B cell (primary cell): ENCODE measurements around the gene STK38L. TPM values are rescaled to one million over a fixed set of nuclear protein-coding genes. Genes with fewer than 3 reads are reported as not detected.

ENCODE experiments used
- ATAC-seq: fragments of 200-7000 bp; cut with Tn5 transposase; one replicate; pipeline ENCODE4 v1.10.0; 2021; ENCODE audit warnings: low read depth, mild to moderate bottlenecking, moderate number of reproducible peaks, moderate library complexity
- CTCF ChIA-PET: fragments of 350-600 bp; sonication (Branson Sonifier 250); formaldehyde crosslinking; loops from one replicate; lab custom pipeline; 2021; ENCODE audit warnings: antibody characterized with exemption, inconsistent platforms; lab: Charles Lee
- POLR2A ChIA-PET: fragments of 350-600 bp; sonication (Branson Sonifier 250); formaldehyde crosslinking; loops from one replicate; lab custom pipeline; 2021; ENCODE audit warnings: antibody characterized with exemption; lab: Charles Lee
- DNase-seq: peaks from one replicate; pipeline ENCODE4 v3.0.0; 2013
- H2AFZ ChIP-seq: 2 replicates; pipeline ENCODE4 v1.6.1; 2012; ENCODE audit warnings: mild to moderate bottlenecking, low read depth, low read length; ENCODE audit not compliant: insufficient read depth, poor library complexity, severe bottlenecking
- H3K27ac ChIP-seq, 2 donors: 1 replicate in 1 of 2; 2 replicates in 1 of 2; pipeline ENCODE4 v1.5.1; 2012 to 2013; ENCODE audit warnings: low read length in 2 of 2, mild to moderate bottlenecking in 2 of 2, moderate library complexity in 1 of 2
- H3K27me3 ChIP-seq, 4 experiments: fragments of 200-600 bp in 1 of 4; sonication (generic) in 1 of 4; replicated peaks in 1 of 4; 1 replicate in 2 of 4; 2 replicates in 2 of 4; pipeline versions ENCODE4 v1.6.1 to v1.7.0; 2013 to 2016; ENCODE audit warnings: low read length in 3 of 4, mild to moderate bottlenecking in 2 of 4, mixed read lengths in 1 of 4, moderate library complexity in 1 of 4; ENCODE audit not compliant: insufficient read depth in 4 of 4, control insufficient read depth in 3 of 4; ENCODE audit errors: control extremely low read depth in 1 of 4
- H3K36me3 ChIP-seq, 2 experiments: replicated peaks in 1 of 2; 1 replicate in 1 of 2; 2 replicates in 1 of 2; pipeline versions ENCODE4 v1.6.1 to v1.7.1; 2013; ENCODE audit warnings: low read length in 1 of 2; ENCODE audit not compliant: insufficient read depth in 2 of 2, control insufficient read depth in 1 of 2; ENCODE audit errors: control extremely low read depth in 1 of 2, extremely low read depth in 1 of 2
- H3K4me1 ChIP-seq, 2 donors: fragments of 200-600 bp in 1 of 2; sonication (generic) in 1 of 2; 1 replicate in 1 of 2; 2 replicates in 1 of 2; pipeline versions ENCODE4 v1.5.1 to v1.6.1; 2013 to 2017; ENCODE audit warnings: low read length in 2 of 2; ENCODE audit not compliant: control insufficient read depth in 2 of 2, insufficient read depth in 2 of 2
- H3K4me2 ChIP-seq: replicated peaks from 2 replicates; pipeline ENCODE3; 2012; ENCODE audit warnings: mild to moderate bottlenecking, low read depth, low read length; ENCODE audit not compliant: poor library complexity, severe bottlenecking
- H3K4me3 ChIP-seq, 5 experiments: fragments of 200-600 bp in 1 of 5; sonication (generic) in 1 of 5; 1 replicate in 3 of 5; 2 replicates in 2 of 5; pipeline versions ENCODE4 v1.5.1 to v1.7.0; 2011 to 2016; ENCODE audit warnings: low read length in 4 of 5, mild to moderate bottlenecking in 4 of 5, low read depth in 2 of 5, control low read depth in 1 of 5, moderate library complexity in 1 of 5; ENCODE audit not compliant: insufficient read depth in 1 of 5; ENCODE audit errors: control extremely low read depth in 1 of 5, extremely low read depth in 1 of 5
- H3K79me2 ChIP-seq: fragments of 200-600 bp; sonication (generic); one replicate; pipeline ENCODE4 v1.6.0; 2016; ENCODE audit warnings: low read length; ENCODE audit not compliant: control insufficient read depth, insufficient read depth
- H3K9ac ChIP-seq: fragments of 200-600 bp; sonication (generic); 2 replicates; pipeline ENCODE4 v1.6.1; 2017; ENCODE audit warnings: mild to moderate bottlenecking, low read length, moderate library complexity
- H3K9me3 ChIP-seq, 3 donors: one replicate each; pipeline versions ENCODE4 v1.6.1 to v1.7.1; 2013; ENCODE audit warnings: low read length in 2 of 3; ENCODE audit not compliant: control insufficient read depth in 2 of 3, insufficient read depth in 1 of 3; ENCODE audit errors: control extremely low read depth in 1 of 3
- H4K20me1 ChIP-seq: 2 replicates; pipeline ENCODE4 v1.6.0; 2012; ENCODE audit warnings: mild to moderate bottlenecking, low read length; ENCODE audit not compliant: insufficient read depth, control insufficient read depth, poor library complexity, severe bottlenecking
- H3K27ac Mint-ChIP-seq: one replicate; pipeline ENCODE4 v1.8.0; 2021; ENCODE audit warnings: mixed read lengths
- H3K27me3 Mint-ChIP-seq: one replicate; pipeline ENCODE4 v1.8.0; 2021; ENCODE audit warnings: mixed read lengths
- H3K4me1 Mint-ChIP-seq: one replicate; pipeline ENCODE4 v1.8.0; 2021; ENCODE audit warnings: mixed read lengths
- H3K4me3 Mint-ChIP-seq: one replicate; pipeline ENCODE4 v1.8.0; 2021; ENCODE audit warnings: mixed read lengths
- H3K9me3 Mint-ChIP-seq: one replicate; pipeline ENCODE4 v1.8.0; 2022; ENCODE audit warnings: mixed read lengths; ENCODE audit not compliant: insufficient read depth
- CTCF ChIP-seq: fragments of 200-600 bp; IDR thresholded peaks from one replicate; pipeline ENCODE4 v1.8.0; 2022; ENCODE audit warnings: antibody characterized with exemption, mild to moderate bottlenecking
- EZH2 ChIP-seq: IDR thresholded peaks from 2 replicates; pipeline ENCODE4 v1.6.1; 2012; ENCODE audit warnings: borderline replicate concordance, low read depth, mild to moderate bottlenecking, moderate library complexity, low read length; ENCODE audit not compliant: insufficient read depth, poor library complexity, severe bottlenecking
- WGBS: methylation state at CpG from one replicate; pipeline ENCODE4 v1.1.5; 2013; ENCODE audit warnings: missing lambda C conversion rate; ENCODE audit not compliant: insufficient coverage; 5-methylcytosine and 5-hydroxymethylcytosine counted together
- intact Hi-C: fragments of 100-400 bp; cut with micrococcal nuclease; formaldehyde crosslinking; loops from one replicate; pipeline ENCODE4 v1.10.0; 2022
- polyA plus RNA-seq: library from polyadenylated mRNA; depleted of rRNA; stranded (reverse); fragments of >200 nt; gene quantifications from 2 replicates; pipeline ENCODE4 v1.2.3, GENCODE V29; 2012
- total RNA-seq, 2 donors: library from RNA; stranded (reverse); fragments of 120-200 nt in 1 of 2; gene quantifications; 1 replicate in 1 of 2; 2 replicates in 1 of 2; pipeline versions ENCODE4 v1.2.3 to v1.2.4, GENCODE V29; 2013 to 2022

Gene STK38L
- total and polyA plus RNA-seq, 2 donors (not counting 1 experiment from before 2014, with no cell fraction given) = 5.5 to 21.2 TPM

DNA sequence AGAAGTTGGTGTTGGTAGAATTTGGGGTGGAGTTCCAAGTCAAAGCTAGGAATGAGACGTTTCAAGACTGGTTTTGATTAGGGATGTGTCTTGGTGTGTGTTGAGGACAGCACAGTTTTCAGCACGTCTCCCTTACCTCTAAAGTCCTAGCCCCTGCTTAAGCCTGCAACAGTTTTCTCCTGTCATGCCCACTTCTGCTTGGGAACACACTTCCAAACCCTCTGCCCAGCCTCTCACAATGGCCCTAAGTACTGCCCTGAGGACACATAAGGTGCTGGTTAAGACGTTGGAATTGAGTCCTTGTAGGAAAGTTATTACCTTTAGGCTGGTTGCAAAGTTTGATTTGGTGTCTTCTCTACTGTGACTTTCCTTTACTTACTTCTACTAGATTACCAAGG is 87.8 kb downstream of the STK38L start:
- H3K4me2 ChIP-seq = peak overlapping the region; percentile 88

GRCh38 chr12:27332407-27332713 is 88.3 kb downstream of the STK38L start:
- intact Hi-C loops = no loop called here
- Mint-ChIP-seq H3K27me3 (peaks cover 29% of the 10 kb centered on the region), H3K27ac (peak overlapping the region; percentile 38), H3K9me3 (no peaks in the 10 kb centered on the region), H3K4me1 (peaks cover 26% of the 10 kb centered on the region), H3K4me3 (peak overlapping the region; percentile 88)
- ChIA-PET POLR2A (no interaction called here), CTCF (interaction anchor here (1.3 kb wide), 1 partner anchor 29 kb away, joined by 3 read pairs; no protein-coding TSS in a partner anchor)
- H4K20me1 ChIP-seq = no peaks in the 10 kb centered on the region
- peak overlapping the region; percentile 83 for H2AFZ ChIP-seq
- WGBS = 16% methylated on average over 10 of the region's 10 CpGs
- H3K27me3 ChIP-seq = peaks cover 0 to 24% (median 20%) of the 10 kb centered on the region in 4 experiments
- H3K36me3 ChIP-seq = no peaks in the 10 kb centered on the region
- H3K4me2 ChIP-seq = peak overlapping the region; percentile 88
- H3K9ac ChIP-seq = peak overlapping the region; percentile 61
- ATAC-seq (no peak), DNase-seq (no peak)
- H3K9me3 ChIP-seq = no peaks in the 10 kb centered on the region
- peak overlapping the region; percentile 13 to 66 (median 60) for H3K4me3 ChIP-seq
- no peak for TF ChIP-seq EZH2
- TF ChIP-seq CTCF = no peak
- peaks cover 13 to 14% of the 10 kb centered on the region in 2 donors for H3K4me1 ChIP-seq
- H3K27ac ChIP-seq = no peak overlapping the region
- H3K79me2 ChIP-seq = no peaks in the 10 kb centered on the region

More for the DNA sequence above, 87.8 kb downstream of the STK38L start:
- peak overlapping the region; percentile 61 for H3K9ac ChIP-seq
- no peaks in the 10 kb centered on the region for H3K36me3 ChIP-seq
- peak overlapping the region; percentile 38 for H3K27ac Mint-ChIP-seq
- peak overlapping the region; percentile 88 for H3K4me3 Mint-ChIP-seq
- H3K27me3 Mint-ChIP-seq = peaks cover 29% of the 10 kb centered on the region
- H3K9me3 Mint-ChIP-seq = no peaks in the 10 kb centered on the region
- DNase-seq (no peak), ATAC-seq (no peak)
- H3K4me1 ChIP-seq = peaks cover 13 to 14% of the 10 kb centered on the region in 2 donors
- no peaks in the 10 kb centered on the region for H4K20me1 ChIP-seq
- no peaks in the 10 kb centered on the region for H3K9me3 ChIP-seq
- no peaks in the 10 kb centered on the region for H3K79me2 ChIP-seq
- ChIA-PET POLR2A (no interaction called here), CTCF (interaction anchor here (1.2 to 1.3 kb wide), 2 partner anchors 26 to 28 kb away, joined by 3 to 9 read pairs; no protein-coding TSS in a partner anchor)
- intact Hi-C loops = no loop called here
- peaks cover 26% of the 10 kb centered on the region for H3K4me1 Mint-ChIP-seq
- TF ChIP-seq CTCF (no peak), EZH2 (no peak)
- no peak overlapping the region for H3K27ac ChIP-seq
- 60% methylated on average over 1 of the region's 3 CpGs for WGBS
- H3K27me3 ChIP-seq = peaks cover 0 to 24% (median 20%) of the 10 kb centered on the region in 4 experiments
- H3K4me3 ChIP-seq = peak overlapping the region in 2 of 5 experiments; percentile 60 to 65
- peak overlapping the region; percentile 83 for H2AFZ ChIP-seq
